Neutrophil (primary cell): ENCODE results near the gene CEL.

Experiments used
- H3K27ac ChIP-seq: fragments of 200-600 bp; sonication (generic); 2 replicates; pipeline ENCODE4 v1.5.1; 2016; ENCODE audit warnings: mild to moderate bottlenecking, moderate library complexity
- H3K27me3 ChIP-seq: fragments of 200-600 bp; sonication (generic); 2 replicates; pipeline ENCODE4 v1.6.0; 2016; ENCODE audit warnings: mild to moderate bottlenecking
- H3K36me3 ChIP-seq: fragments of 200-600 bp; sonication (generic); 2 replicates; pipeline ENCODE4 v1.5.1; 2017
- H3K4me1 ChIP-seq, 2 experiments: fragments of 200-600 bp in 1 of 2; sonication (generic) in 1 of 2; 1 replicate in 1 of 2; 2 replicates in 1 of 2; pipeline versions ENCODE4 v1.5.1 to v1.6.1; 2013 to 2016; ENCODE audit warnings: low read depth in 1 of 2, low read length in 1 of 2, mild to moderate bottlenecking in 1 of 2, moderate library complexity in 1 of 2; ENCODE audit not compliant: control insufficient read depth in 1 of 2, insufficient read depth in 1 of 2
- H3K4me3 ChIP-seq, 2 experiments: fragments of 200-600 bp in 1 of 2; sonication (generic) in 1 of 2; 1 replicate in 1 of 2; 2 replicates in 1 of 2; pipeline ENCODE4 v1.5.1; 2013 to 2016; ENCODE audit warnings: low read depth in 1 of 2, low read length in 1 of 2, mild to moderate bottlenecking in 1 of 2, moderate library complexity in 1 of 2
- H3K9me3 ChIP-seq: fragments of 200-600 bp; sonication (generic); 2 replicates; pipeline ENCODE4 v1.5.1; 2016
- TF ChIP-seq, protein P1 (sequence below): fragments of 200-600 bp; sonication (generic); IDR thresholded peaks from 2 replicates; pipeline ENCODE4 v1.5.1; 2016; ENCODE audit warnings: antibody characterized with exemption

The CEL gene

DNA sequence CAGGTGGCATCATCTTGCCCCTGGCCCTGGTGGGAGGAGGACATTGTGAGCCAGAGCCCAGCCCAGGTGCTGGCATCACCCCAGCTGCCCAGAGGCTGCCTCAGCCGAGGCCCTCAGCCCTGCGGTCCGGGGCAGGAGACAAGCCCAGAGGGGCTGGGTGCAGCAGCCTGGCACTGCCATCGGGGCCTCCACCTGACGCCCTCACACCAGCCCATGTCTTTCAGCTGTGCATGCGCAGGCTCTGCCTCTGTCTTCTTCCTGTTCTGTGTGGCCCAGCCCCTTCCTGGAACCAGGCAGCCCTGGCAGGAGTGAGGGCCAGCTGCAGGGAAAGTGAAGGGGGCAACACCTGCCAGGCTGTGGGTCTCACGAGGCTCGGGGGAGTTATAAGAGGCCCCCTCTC, 4.8 kb upstream of the CEL start:
- no peak overlapping the region for H3K27ac ChIP-seq
- TF ChIP-seq, protein P1, sequence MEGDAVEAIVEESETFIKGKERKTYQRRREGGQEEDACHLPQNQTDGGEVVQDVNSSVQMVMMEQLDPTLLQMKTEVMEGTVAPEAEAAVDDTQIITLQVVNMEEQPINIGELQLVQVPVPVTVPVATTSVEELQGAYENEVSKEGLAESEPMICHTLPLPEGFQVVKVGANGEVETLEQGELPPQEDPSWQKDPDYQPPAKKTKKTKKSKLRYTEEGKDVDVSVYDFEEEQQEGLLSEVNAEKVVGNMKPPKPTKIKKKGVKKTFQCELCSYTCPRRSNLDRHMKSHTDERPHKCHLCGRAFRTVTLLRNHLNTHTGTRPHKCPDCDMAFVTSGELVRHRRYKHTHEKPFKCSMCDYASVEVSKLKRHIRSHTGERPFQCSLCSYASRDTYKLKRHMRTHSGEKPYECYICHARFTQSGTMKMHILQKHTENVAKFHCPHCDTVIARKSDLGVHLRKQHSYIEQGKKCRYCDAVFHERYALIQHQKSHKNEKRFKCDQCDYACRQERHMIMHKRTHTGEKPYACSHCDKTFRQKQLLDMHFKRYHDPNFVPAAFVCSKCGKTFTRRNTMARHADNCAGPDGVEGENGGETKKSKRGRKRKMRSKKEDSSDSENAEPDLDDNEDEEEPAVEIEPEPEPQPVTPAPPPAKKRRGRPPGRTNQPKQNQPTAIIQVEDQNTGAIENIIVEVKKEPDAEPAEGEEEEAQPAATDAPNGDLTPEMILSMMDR = no peak
- H3K4me3 ChIP-seq = no peak overlapping the region
- H3K9me3 ChIP-seq = no peaks in the 10 kb centered on the region
- H3K4me1 ChIP-seq = no peaks in the 10 kb centered on the region
- peaks cover 5% of the 10 kb centered on the region for H3K27me3 ChIP-seq
- H3K36me3 ChIP-seq = peaks cover 66% of the 10 kb centered on the region

DNA sequence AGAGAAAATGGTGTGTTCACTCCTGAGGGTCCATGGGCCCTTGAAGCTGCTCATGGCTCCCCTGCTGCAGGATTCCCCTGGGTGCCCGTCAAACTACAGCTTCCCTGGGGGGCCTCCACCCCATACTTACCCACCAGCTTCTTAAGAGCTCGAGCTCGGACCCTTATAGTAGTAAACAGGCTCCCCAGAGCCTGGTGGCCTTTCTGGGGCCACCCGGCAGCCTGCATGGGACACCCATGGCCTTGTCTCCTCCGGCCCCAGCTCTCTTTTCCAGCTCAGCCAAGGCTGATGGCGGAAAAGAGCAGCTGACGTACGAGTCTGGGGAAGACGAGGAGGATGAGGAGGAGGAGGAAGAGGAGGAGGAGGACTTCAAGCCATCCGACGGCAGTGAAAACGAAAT, 4.2 kb upstream of the CEL start:
- H3K36me3 ChIP-seq = peaks cover 61% of the 10 kb centered on the region

DNA sequence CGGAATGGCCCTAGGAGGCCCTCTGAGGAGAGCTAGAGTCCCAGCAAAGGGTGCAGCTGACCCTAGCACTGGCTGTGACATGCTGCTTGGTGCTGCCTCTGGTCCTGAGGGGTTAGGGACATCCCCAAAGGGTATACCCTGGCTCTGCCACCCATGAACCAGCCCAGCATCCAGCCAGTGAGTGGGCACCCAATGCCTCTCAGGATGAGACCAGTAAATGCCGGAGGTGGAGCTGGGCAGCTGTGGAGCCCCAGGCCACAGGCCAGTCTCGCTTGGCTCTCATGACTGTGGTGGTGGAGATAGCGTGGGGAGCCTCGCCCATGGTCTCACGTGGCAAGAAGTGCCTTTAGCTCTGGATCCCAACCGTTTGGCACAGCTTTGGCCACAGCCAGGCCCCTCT, 3.7 kb upstream of the CEL start:
- H3K4me3 ChIP-seq = no peak overlapping the region
- H3K36me3 ChIP-seq = peaks cover 56% of the 10 kb centered on the region
- H3K9me3 ChIP-seq = no peaks in the 10 kb centered on the region
- no peak overlapping the region for H3K27ac ChIP-seq
- TF ChIP-seq, protein P1 = no peak
- no peaks in the 10 kb centered on the region for H3K4me1 ChIP-seq
- H3K27me3 ChIP-seq = peaks cover 5% of the 10 kb centered on the region

More for the DNA sequence above, 4.2 kb upstream of the CEL start:
- TF ChIP-seq, protein P1 = no peak
- Histone ChIP-seq H3K4me1 (no peaks in the 10 kb centered on the region), H3K9me3 (no peaks in the 10 kb centered on the region), H3K4me3 (no peak overlapping the region), H3K27me3 (peaks cover 5% of the 10 kb centered on the region), H3K27ac (no peak overlapping the region)

DNA sequence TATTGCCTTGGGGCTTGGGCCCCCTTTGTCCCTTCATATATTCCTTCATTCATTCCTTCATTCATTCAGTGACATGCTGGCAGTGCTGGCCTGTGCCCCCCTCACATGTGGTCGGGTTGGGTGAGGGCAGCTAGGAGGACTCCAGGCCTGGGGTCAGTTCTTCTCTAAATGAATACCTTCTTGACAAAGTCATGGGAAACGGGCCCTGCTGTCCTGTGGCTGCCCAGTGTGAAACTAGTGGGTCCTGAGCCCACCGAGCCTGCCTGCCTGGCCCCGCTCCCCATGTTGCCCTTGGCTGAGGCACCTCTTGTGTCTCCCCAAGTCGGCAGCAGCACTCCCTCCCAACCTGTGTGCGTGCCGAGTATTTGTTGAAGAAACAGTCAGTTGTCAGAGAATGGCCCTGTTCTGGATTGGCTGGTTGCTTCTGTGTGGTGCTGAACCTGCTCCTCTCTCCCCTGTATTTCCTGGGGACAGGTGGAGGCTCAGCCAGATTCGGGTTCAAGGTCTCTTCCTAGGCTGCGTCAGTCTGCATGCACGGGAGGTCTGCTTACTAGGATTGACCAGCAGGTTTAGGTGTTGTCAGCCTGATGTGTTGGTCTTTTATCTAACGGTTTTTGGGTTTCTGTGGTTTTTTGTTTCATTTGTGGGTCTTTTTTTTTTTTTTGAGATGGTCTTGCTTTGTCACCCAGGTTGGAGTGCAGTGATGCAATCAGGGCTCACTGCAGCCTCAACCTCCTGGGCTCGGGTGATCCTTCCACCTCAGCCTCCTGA, 3.0 kb upstream of the CEL start:
- Histone ChIP-seq H3K4me1 (no peaks in the 10 kb centered on the region), H3K9me3 (no peaks in the 10 kb centered on the region), H3K36me3 (peaks cover 49% of the 10 kb centered on the region), H3K4me3 (no peak overlapping the region), H3K27ac (no peak overlapping the region), H3K27me3 (peaks cover 5% of the 10 kb centered on the region)
- TF ChIP-seq, protein P1 = no peak

DNA sequence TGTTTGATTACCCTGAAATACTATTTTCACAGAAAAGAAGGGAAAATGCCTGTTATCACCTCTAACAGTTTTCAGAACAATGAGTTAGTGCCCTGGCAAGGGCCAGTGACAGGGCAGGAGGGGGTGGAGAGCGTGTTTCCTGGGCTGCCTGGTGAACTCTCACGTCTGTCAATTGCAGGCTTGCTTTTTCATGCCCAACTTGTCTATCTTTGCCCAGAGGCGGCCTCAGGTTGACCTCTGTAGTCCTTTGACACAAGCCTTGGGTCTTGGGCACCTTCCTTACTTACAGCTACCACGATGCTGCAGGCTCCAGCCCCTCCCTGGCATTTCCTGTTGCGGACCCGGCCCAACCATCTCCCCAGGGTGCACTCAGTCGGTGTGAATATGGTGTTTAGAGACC, 2.2 kb upstream of the CEL start:
- H3K9me3 ChIP-seq = no peaks in the 10 kb centered on the region
- H3K4me1 ChIP-seq = no peaks in the 10 kb centered on the region
- no peak overlapping the region for H3K4me3 ChIP-seq
- H3K27ac ChIP-seq = no peak overlapping the region
- TF ChIP-seq, protein P1 = no peak
- H3K27me3 ChIP-seq = peaks cover 5% of the 10 kb centered on the region
- peaks cover 40% of the 10 kb centered on the region for H3K36me3 ChIP-seq
